HEK293T (cell line): Measurements from ENCODE around the gene LHX6.

Source experiments
- CTCF ChIA-PET: fragments of 350-600 bp; formaldehyde crosslinking; extraction: SDS; loops from one replicate; lab custom pipeline; 2021; ENCODE audit warnings: antibody characterized with exemption, inconsistent platforms; lab: Yijun Ruan, JAX
- POLR2A ChIA-PET: fragments of 350-600 bp; formaldehyde crosslinking; extraction: SDS; loops from one replicate; lab custom pipeline; 2020; ENCODE audit warnings: antibody characterized with exemption, inconsistent platforms; lab: Yijun Ruan, JAX
- DNase-seq: peaks from one replicate; pipeline ENCODE4 v3.0.0; 2012; ENCODE audit warnings: mixed read lengths; ENCODE audit errors: extremely low spot score
- ARNT ChIP-seq: fragments of 450-650 bp; IDR thresholded peaks from 2 replicates; pipeline ENCODE4 v1.6.1; 2017; ENCODE audit warnings: mild to moderate bottlenecking
- BHLHE40 ChIP-seq: fragments of 450-650 bp; IDR thresholded peaks from 2 replicates; pipeline ENCODE4 v1.6.1; 2016; ENCODE audit warnings: mild to moderate bottlenecking, moderate library complexity, borderline replicate concordance
- CTBP1 ChIP-seq: fragments of 450-650 bp; IDR thresholded peaks from 2 replicates; pipeline ENCODE4 v1.6.1; 2016; ENCODE audit warnings: borderline replicate concordance
- ELF4 ChIP-seq: fragments of 450-650 bp; IDR thresholded peaks from 2 replicates; pipeline ENCODE4 v1.6.1; 2017; ENCODE audit warnings: antibody characterized with exemption
- FOXA1 ChIP-seq: fragments of 450-650 bp; IDR thresholded peaks from 2 replicates; pipeline ENCODE4 v1.6.1; 2016; ENCODE audit warnings: mild to moderate bottlenecking
- FOXK2 ChIP-seq: fragments of 450-650 bp; IDR thresholded peaks from 2 replicates; pipeline ENCODE4 v1.6.1; 2016; ENCODE audit warnings: mild to moderate bottlenecking
- FOXM1 ChIP-seq: fragments of 450-650 bp; IDR thresholded peaks from 2 replicates; pipeline ENCODE4 v1.6.1; 2017; ENCODE audit warnings: mild to moderate bottlenecking, borderline replicate concordance
- HDGF ChIP-seq: fragments of 450-650 bp; IDR thresholded peaks from 2 replicates; pipeline ENCODE4 v1.6.1; 2017; ENCODE audit warnings: antibody characterized with exemption, borderline replicate concordance
- L3MBTL2 ChIP-seq: fragments of 450-650 bp; conservative IDR thresholded peaks from 2 replicates; pipeline ENCODE4 v1.6.1; 2016; ENCODE audit warnings: mild to moderate bottlenecking
- LEF1 ChIP-seq: fragments of 450-650 bp; IDR thresholded peaks from 2 replicates; pipeline ENCODE4 v1.6.1; 2017; ENCODE audit warnings: mild to moderate bottlenecking, borderline replicate concordance
- NFRKB ChIP-seq: fragments of 450-650 bp; IDR thresholded peaks from 2 replicates; pipeline ENCODE4 v1.6.1; 2016; ENCODE audit warnings: mild to moderate bottlenecking, moderate library complexity
- SP1 ChIP-seq: fragments of 450-650 bp; IDR thresholded peaks from 2 replicates; pipeline ENCODE4 v1.6.1; 2017
- SUZ12 ChIP-seq: fragments of 450-650 bp; IDR thresholded peaks from 2 replicates; pipeline ENCODE4 v1.6.1; 2016; ENCODE audit warnings: mild to moderate bottlenecking
- TARDBP ChIP-seq: fragments of 450-650 bp; IDR thresholded peaks from 2 replicates; pipeline ENCODE4 v1.6.1; 2016
- ZNF384 ChIP-seq: fragments of 450-650 bp; IDR thresholded peaks from 2 replicates; pipeline ENCODE4 v1.6.1; 2016
- TF ChIP-seq, protein P1 (sequence below): fragments of 450-650 bp; IDR thresholded peaks from 2 replicates; pipeline ENCODE4 v1.6.1; 2016

Gene LHX6

DNA sequence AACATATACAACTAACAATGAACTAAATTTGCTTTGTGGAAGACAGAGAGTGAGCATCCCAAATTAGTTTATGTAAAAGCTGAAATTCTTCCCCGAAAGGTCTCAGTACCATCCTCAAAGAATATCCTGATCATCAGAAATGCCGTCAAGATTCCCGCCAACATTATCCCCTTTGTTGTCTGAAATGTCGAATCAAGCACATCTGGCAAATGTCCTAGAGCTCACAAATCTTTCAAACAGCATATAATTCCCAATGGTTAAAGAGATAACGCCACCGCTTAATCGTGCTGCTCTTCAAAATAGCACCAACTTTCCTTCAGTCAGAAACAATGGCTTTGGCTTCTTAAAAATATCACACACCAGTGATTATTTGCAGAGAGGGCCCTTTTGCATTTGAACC is 45.3 kb downstream of the LHX6 start:
- CTCF ChIA-PET, result no interaction called here

DNA sequence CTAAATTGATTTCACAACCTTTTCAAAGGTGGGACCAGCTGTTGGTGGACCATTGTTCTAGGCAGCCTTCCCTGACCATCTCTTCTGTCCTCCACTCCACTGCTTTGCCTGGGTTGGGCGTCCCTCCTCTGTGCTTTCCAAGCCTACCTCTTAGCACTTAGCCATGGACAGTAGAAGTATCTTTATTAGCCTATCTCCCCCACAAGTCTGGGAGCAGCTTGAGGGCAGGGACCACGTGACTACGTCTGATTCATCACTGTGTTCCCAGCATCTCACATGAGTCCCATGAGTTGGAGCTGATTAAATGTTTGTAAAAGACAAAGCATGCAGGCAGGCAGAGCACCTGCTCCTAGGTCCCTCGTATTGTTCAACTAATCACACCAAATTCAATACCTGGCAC is 48.1 kb downstream of the LHX6 start:
- CTCF ChIA-PET, result no interaction called here

More for the DNA sequence above, 45.3 kb downstream of the LHX6 start:
- no peak for DNase-seq
- POLR2A ChIA-PET, result no interaction called here
- no peak for TF ChIP-seq BHLHE40
- no peak for TF ChIP-seq L3MBTL2
- no peak for TF ChIP-seq HDGF
- TF ChIP-seq FOXA1, result no peak
- TF ChIP-seq ELF4, result no peak
- no peak for TF ChIP-seq FOXM1
- TF ChIP-seq NFRKB, result no peak
- TF ChIP-seq SUZ12, result no peak
- no peak for TF ChIP-seq SP1
- no peak for TF ChIP-seq ZNF384
- TF ChIP-seq, protein P1, sequence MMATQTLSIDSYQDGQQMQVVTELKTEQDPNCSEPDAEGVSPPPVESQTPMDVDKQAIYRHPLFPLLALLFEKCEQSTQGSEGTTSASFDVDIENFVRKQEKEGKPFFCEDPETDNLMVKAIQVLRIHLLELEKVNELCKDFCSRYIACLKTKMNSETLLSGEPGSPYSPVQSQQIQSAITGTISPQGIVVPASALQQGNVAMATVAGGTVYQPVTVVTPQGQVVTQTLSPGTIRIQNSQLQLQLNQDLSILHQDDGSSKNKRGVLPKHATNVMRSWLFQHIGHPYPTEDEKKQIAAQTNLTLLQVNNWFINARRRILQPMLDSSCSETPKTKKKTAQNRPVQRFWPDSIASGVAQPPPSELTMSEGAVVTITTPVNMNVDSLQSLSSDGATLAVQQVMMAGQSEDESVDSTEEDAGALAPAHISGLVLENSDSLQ, result no peak
- no peak for TF ChIP-seq ARNT
- TF ChIP-seq CTBP1, result no peak
- no peak for TF ChIP-seq FOXK2
- TF ChIP-seq LEF1, result no peak
- no peak for TF ChIP-seq TARDBP

DNA sequence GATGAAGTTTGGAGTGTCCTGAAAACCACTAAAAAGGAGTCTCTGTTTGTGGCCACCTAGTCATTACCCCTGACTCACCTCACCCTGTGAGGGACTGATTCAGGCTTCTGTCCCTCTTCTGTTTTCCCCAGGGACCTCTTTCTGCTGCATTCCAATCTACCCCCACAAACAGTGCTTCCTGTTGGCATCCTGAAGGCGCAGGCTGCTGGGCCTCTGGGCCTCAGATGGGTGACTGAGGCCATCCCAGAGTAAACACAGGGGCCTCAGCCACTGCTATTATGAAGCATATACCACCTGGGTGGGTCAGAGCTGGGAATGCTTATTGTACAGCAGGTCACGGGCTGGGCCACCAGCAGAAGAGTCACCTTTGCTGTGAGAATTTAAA is 49.1 kb downstream of the LHX6 start:
- no peak for DNase-seq
- ChIA-PET POLR2A (no interaction called here), CTCF (no interaction called here)
- no peak for TF ChIP-seq FOXK2
- no peak for TF ChIP-seq FOXM1

More for the DNA sequence above, 48.1 kb downstream of the LHX6 start:
- POLR2A ChIA-PET, result no interaction called here
- DNase-seq, result no peak
- TF ChIP-seq CTBP1 (no peak), BHLHE40 (no peak), ELF4 (no peak), SUZ12 (no peak), FOXA1 (no peak), FOXK2 (no peak), FOXM1 (no peak), ZNF384 (no peak), HDGF (no peak), L3MBTL2 (no peak), SP1 (no peak)
- TF ChIP-seq, protein P1, result no peak

DNA sequence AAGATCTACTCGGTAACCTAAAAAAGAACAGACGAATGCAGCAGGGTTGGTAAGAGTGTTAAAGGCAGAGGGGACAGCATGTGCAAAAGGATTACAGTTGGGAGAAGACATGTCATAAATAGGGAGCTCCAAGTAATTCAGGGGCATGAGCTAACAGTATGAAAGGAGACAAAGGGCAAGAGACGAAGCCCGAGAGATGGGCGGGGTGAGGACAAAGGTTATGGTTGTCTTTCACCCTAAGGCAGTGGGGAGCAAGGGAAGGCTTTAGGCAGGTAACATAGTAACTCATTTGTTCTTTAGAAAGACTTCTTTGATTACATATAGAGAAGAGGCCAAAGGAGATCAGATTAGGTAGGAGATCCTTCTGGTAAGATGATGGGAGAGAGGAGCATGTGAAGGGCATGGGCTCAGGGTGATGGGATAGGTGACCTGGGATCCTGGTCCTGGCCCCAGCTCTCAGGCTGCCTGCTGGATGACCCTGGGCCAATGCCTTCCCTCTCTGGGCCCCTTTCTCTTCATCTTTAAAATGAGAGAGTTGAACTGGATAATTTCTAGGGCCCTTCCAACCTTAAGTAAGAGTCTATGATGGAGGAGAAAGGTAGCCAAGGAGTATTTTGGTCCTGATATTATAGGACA is 49.6 kb downstream of the LHX6 start:
- ChIA-PET CTCF (no interaction called here), POLR2A (no interaction called here)
- TF ChIP-seq, protein P1, result no peak
- TF ChIP-seq FOXM1 (no peak), FOXK2 (no peak), LEF1 (no peak), FOXA1 (no peak), SP1 (no peak), NFRKB (no peak), L3MBTL2 (no peak), ARNT (no peak)
- DNase-seq, result no peak

DNA sequence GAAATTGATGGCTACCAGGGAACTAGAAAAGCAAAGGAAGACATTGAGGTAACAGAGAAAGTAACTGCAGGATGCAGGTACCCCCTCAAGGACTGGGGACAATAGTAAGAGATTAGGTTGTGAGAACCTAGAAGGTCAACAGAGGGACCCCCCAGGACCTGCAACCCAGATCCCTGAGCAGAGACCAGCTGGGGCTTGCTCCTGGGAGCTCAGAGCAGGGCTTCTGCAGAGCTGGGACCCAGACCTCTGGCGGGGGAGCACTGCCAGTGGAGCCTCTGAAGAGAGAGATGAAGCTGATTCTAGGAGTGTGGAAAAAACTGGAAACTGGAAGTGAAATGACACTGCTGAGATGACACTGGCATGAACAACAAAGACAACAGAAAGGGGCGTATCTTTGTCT is 51.8 kb downstream of the LHX6 start:
- TF ChIP-seq FOXM1 (no peak), FOXK2 (no peak)
- DNase-seq, result no peak
- POLR2A ChIA-PET, result no interaction called here
- CTCF ChIA-PET, result no interaction called here

DNA sequence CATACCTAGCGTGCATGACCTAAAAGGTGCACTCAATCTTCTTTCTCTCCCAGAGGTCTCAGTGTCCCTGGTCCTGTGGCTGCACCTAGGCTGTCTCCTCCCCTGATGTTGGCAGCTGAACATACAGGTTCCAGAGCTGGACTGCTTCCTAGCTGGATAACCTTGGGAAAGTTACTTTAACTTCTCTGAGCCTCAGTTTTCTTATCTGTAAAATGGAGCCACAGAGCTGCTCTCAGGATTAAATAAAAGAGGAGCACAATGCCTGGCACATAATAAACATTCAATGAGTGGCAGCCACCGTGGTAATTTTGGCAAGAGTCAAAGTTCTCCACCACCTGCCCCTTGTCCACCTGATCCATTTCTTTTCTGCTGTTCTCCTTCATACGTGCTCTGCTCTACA is 55.1 kb downstream of the LHX6 start:
- TF ChIP-seq, protein P1, result no peak
- no peak for TF ChIP-seq TARDBP
- no peak for TF ChIP-seq ARNT
- TF ChIP-seq LEF1, result no peak
- TF ChIP-seq FOXM1, result no peak
- TF ChIP-seq NFRKB, result no peak
- no peak for TF ChIP-seq FOXA1
- TF ChIP-seq CTBP1, result no peak
- TF ChIP-seq L3MBTL2, result no peak
- no peak for TF ChIP-seq SUZ12
- no peak for TF ChIP-seq ELF4
- TF ChIP-seq SP1, result no peak
- TF ChIP-seq FOXK2, result no peak
- no peak for TF ChIP-seq HDGF
- TF ChIP-seq ZNF384, result no peak
- no peak for TF ChIP-seq BHLHE40
- no peak for DNase-seq
- CTCF ChIA-PET, result no interaction called here
- POLR2A ChIA-PET, result no interaction called here
